GM18951 (cell line): Measurements from ENCODE around the gene PNPLA8.

Source experiments
- POLR2A ChIP-seq: IDR thresholded peaks from 4 replicates; pipeline ENCODE4 v1.6.1; 2011; ENCODE audit warnings: mild to moderate bottlenecking; ENCODE audit not compliant: insufficient read length, insufficient read depth; ENCODE audit errors: extremely low read depth
- in situ Hi-C: fragments of 300-500 bp; cut with MboI; formaldehyde crosslinking; loops from one replicate; pipeline ENCODE4 v1.12.0; 2022; ENCODE audit warnings: low sequenced_read_pairs, mixed read lengths, inconsistent platforms; ENCODE audit not compliant: unreplicated experiment

Gene PNPLA8

GRCh38 chr7:108464743-108465142, 61.2 kb downstream of the PNPLA8 start:
- in situ Hi-C loops = no loop called here
- TF ChIP-seq POLR2A = no peak

- TF ChIP-seq POLR2A = no peak
- in situ Hi-C loops = no loop called here
These were observed 62.3 kb downstream of the PNPLA8 start for GRCh38 chr7:108463613-108464012.

- TF ChIP-seq POLR2A = no peak
- in situ Hi-C loops = no loop called here
These were observed 64.1 kb downstream of the PNPLA8 start for GRCh38 chr7:108461840-108462239.

- in situ Hi-C loops = no loop called here
- no peak for TF ChIP-seq POLR2A
These were observed 65.0 kb downstream of the PNPLA8 start for GRCh38 chr7:108460964-108461363.

- in situ Hi-C loops = no loop called here
- TF ChIP-seq POLR2A = no peak
These were observed 65.9 kb downstream of the PNPLA8 start for GRCh38 chr7:108459922-108460551.

GRCh38 chr7:108457871-108458270, 68.1 kb downstream of the PNPLA8 start:
- in situ Hi-C loops = no loop called here
- no peak for TF ChIP-seq POLR2A

GRCh38 chr7:108456845-108457540, 68.9 kb downstream of the PNPLA8 start:
- TF ChIP-seq POLR2A = no peak
- in situ Hi-C loops = no loop called here

- no peak for TF ChIP-seq POLR2A
- in situ Hi-C loops = no loop called here
These were observed 69.8 kb downstream of the PNPLA8 start, which contains the start of gene NRCAM for GRCh38 chr7:108455998-108456677. NRCAM (minus strand) TSS chr7:108456436; CDS start chr7:108240064, 216,372 bp downstream.

- TF ChIP-seq POLR2A = no peak
- in situ Hi-C loops = no loop called here
These were observed 70.4 kb downstream of the PNPLA8 start for GRCh38 chr7:108455551-108455997.

- in situ Hi-C loops = no loop called here
- TF ChIP-seq POLR2A = no peak
These were observed 71.0 kb downstream of the PNPLA8 start for GRCh38 chr7:108454674-108455550.

- TF ChIP-seq POLR2A = no peak
- in situ Hi-C loops = no loop called here
These were observed 71.6 kb downstream of the PNPLA8 start for GRCh38 chr7:108454317-108454673.

- in situ Hi-C loops = no loop called here
- no peak for TF ChIP-seq POLR2A
These were observed 72.6 kb downstream of the PNPLA8 start for GRCh38 chr7:108453320-108453719.

- in situ Hi-C loops = no loop called here
- TF ChIP-seq POLR2A = no peak
These were observed 73.2 kb downstream of the PNPLA8 start for GRCh38 chr7:108452707-108453106.
